Kidney epithelial cell (primary cell): ENCODE measurements around the gene ATG13. TPM values are rescaled to one million over a fixed set of nuclear protein-coding genes. Genes with fewer than 3 reads are reported as not detected.

ENCODE experiments used
- DNase-seq: peaks from one replicate; pipeline ENCODE4 v3.0.0-alpha.2; 2010; ENCODE audit warnings: low read depth
- H3K27me3 ChIP-seq: 2 replicates; pipeline ENCODE4 v1.6.0; 2011; ENCODE audit warnings: low read length; ENCODE audit not compliant: control insufficient read depth, insufficient read depth
- H3K36me3 ChIP-seq: 2 replicates; pipeline ENCODE4 v1.5.1; 2011; ENCODE audit warnings: low read length; ENCODE audit not compliant: control insufficient read depth, insufficient read depth
- H3K4me3 ChIP-seq: 2 replicates; pipeline ENCODE4 v1.5.1; 2011; ENCODE audit warnings: low read depth, mild to moderate bottlenecking, control low read depth, low read length
- total RNA-seq: library from RNA; depleted of rRNA; stranded (reverse); fragments of >200 nt; gene quantifications from 2 replicates; pipeline ENCODE4 v1.2.3, GENCODE V29; 2015
- TF ChIP-seq, protein P1 (sequence below): IDR thresholded peaks from 2 replicates; pipeline ENCODE4 v1.5.1; 2011; ENCODE audit warnings: mild to moderate bottlenecking, moderate library complexity, low read length, control low read depth, inconsistent platforms; ENCODE audit not compliant: insufficient read depth, poor library complexity, severe bottlenecking

Gene ATG13
- total RNA-seq, 1 donor from 2014 or later = 90.7 TPM

DNA sequence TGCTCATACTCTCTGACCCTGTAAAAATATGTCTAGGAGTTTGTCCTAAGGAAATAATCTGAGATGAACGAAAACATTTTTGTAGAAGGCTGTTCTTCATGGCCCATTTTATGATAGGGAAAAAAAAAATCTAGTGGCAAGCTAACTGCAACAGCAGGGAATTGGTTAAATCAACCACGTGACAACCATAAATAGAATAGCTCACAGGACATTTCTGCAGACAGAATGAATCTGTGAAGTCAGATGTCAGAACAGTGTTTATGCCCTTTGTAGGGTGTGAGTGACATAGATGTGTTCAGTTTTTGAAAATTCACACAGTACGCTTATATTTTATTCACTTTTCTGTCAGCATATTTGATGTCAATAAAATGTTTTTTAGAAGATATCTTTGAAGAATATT lies 67.0 kb downstream of the ATG13 start:
- no peak for DNase-seq
- TF ChIP-seq, protein P1, sequence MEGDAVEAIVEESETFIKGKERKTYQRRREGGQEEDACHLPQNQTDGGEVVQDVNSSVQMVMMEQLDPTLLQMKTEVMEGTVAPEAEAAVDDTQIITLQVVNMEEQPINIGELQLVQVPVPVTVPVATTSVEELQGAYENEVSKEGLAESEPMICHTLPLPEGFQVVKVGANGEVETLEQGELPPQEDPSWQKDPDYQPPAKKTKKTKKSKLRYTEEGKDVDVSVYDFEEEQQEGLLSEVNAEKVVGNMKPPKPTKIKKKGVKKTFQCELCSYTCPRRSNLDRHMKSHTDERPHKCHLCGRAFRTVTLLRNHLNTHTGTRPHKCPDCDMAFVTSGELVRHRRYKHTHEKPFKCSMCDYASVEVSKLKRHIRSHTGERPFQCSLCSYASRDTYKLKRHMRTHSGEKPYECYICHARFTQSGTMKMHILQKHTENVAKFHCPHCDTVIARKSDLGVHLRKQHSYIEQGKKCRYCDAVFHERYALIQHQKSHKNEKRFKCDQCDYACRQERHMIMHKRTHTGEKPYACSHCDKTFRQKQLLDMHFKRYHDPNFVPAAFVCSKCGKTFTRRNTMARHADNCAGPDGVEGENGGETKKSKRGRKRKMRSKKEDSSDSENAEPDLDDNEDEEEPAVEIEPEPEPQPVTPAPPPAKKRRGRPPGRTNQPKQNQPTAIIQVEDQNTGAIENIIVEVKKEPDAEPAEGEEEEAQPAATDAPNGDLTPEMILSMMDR = no peak
- peaks cover 4% of the 10 kb centered on the region for H3K36me3 ChIP-seq
- H3K27me3 ChIP-seq = no peaks in the 10 kb centered on the region
- no peak overlapping the region for H3K4me3 ChIP-seq

DNA sequence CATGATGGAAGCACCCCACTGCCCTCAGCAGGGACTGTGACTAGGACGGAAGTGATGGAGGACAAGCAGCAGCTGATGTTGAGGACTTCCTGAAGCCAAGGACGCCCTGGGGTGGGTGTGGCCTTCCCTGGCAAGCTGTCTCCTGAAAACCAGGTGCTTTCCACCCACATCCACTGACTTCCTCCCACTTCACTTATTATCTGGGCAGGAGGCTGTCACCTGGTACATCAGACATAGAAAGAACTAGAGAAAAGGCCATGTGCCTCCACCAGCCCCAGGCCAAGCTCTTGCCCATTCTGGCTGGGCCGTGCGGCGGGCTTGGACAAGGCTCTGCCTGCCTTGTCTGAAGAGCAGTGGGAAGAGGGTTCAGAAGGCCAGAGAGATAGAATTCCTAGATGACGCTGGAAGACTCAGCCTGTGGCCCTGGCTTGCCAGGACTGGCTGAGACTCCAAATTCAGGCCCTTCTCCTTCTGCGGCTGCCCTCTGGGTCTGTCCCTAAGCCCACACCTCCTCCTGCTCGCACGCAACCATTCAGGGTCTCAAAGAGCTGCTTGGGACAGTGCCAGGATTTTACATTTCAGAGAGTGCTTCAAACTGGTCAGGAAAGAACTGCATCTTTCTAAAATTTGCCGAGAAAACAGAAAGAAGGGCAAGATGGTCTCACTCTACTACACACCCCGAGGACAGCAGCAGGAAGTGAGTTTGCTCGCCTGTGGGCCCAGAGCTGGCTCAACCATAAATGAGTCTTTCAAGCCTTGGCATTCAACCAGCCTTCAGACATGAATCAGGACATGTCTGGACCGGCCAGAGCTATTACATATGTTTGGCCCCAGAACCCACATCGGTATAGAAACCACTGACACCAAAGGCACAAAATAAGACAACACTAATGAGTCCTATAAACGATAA lies 69.8 kb downstream of the ATG13 start:
- DNase-seq = no peak
- TF ChIP-seq, protein P1 = no peak
- Histone ChIP-seq H3K4me3 (no peak overlapping the region), H3K27me3 (no peaks in the 10 kb centered on the region), H3K36me3 (no peaks in the 10 kb centered on the region)

DNA sequence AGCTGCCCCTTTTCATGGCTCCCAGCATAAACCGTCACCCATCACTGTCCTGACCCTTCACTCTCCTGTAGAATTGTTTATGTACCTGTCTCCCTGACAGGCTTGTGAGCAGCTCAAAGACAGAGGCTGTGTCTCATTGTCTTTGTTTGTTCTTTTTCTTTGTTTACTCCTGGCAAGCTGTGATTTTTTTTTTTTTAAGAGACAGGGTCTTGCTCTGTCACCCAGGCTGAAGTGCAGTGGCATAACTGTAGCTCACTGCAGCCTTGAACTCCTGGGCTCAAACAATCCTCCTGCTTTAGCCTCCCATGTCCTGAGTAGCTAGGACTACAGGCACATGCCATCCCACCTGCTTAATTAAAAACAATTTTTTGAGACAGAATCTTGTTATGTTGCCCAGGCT lies 73.3 kb downstream of the ATG13 start:
- no peak for DNase-seq
- peaks cover 3% of the 10 kb centered on the region for H3K36me3 ChIP-seq
- no peaks in the 10 kb centered on the region for H3K27me3 ChIP-seq
- H3K4me3 ChIP-seq = no peak overlapping the region
- TF ChIP-seq, protein P1 = no peak

DNA sequence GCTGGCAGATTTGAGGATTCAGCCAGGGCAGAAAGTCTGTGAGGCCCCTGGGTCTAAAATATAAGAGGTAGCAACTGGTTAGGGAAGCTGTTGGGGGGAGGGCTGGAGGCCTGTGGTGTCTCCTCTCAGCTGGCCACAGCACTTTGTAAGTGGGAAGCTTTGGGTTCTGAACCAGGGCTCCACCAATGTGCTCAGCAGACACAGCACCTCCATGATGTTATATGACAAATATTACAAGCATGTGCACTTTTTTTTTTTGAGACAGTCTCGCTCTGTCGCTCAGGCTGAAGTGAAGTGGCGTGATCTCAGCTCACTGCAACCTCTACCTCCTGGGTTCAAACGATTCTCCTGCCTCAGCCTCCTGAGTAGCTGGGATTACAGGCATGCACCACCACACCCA lies 75.1 kb downstream of the ATG13 start:
- TF ChIP-seq, protein P1 = no peak
- DNase-seq = no peak
- H3K4me3 ChIP-seq = no peak overlapping the region
- H3K36me3 ChIP-seq = peaks cover 4% of the 10 kb centered on the region
- no peaks in the 10 kb centered on the region for H3K27me3 ChIP-seq

DNA sequence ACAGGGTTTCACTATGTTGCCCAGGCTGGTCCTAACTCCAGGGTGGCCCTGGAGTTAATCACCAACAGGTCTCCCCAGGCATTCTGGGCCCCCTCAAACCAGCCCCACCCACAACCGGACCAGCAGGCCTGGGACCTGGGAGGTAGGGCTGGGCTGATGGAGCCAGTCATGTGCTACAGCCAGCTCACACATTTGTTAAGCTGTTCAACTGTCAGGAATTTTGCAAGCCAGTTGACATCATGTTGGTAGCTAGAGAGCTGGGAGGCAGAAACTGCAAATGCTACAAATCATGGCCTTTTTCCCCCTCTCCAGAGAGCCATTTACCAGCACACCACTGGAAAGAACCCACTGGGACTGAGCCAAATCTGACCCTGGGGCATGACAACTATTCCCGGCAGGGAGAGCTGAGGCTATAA lies 76.3 kb downstream of the ATG13 start:
- TF ChIP-seq, protein P1 = no peak
- DNase-seq = no peak
- H3K27me3 ChIP-seq = no peaks in the 10 kb centered on the region
- peaks cover 4% of the 10 kb centered on the region for H3K36me3 ChIP-seq
- H3K4me3 ChIP-seq = no peak overlapping the region
